WTC11 (cell line): ENCODE data around the gene PPP3R1. TPM values are rescaled to one million over a fixed set of nuclear protein-coding genes. Genes with fewer than 3 reads are reported as not detected.

ENCODE experiments used
- ATAC-seq: fragments of 200-7000 bp; cut with Tn5 transposase; 2 replicates; pipeline ENCODE4 v1.10.0; 2021; ENCODE audit warnings: mild to moderate bottlenecking, moderate library complexity
- CTCF ChIA-PET: fragments of 300-600 bp; sonication (Branson Sonifier 250); formaldehyde crosslinking; loops from one replicate; lab custom pipeline; 2021; ENCODE audit warnings: antibody characterized with exemption; lab: Charles Lee
- POLR2A ChIA-PET: fragments of 350-600 bp; sonication (Branson Sonifier 250); formaldehyde crosslinking; loops from one replicate; lab custom pipeline; 2021; ENCODE audit warnings: antibody characterized with exemption; lab: Charles Lee
- DNase-seq: peaks from one replicate; pipeline ENCODE4 v3.0.0; 2021; ENCODE audit warnings: low spot score
- H3K27ac Mint-ChIP-seq: 2 replicates; pipeline ENCODE4 v1.8.0; 2021; ENCODE audit warnings: mixed read lengths
- H3K27me3 Mint-ChIP-seq: 2 replicates; pipeline ENCODE4 v1.8.0; 2021; ENCODE audit warnings: low read depth, mild to moderate bottlenecking, moderate library complexity, mixed read lengths
- H3K36me3 Mint-ChIP-seq: 2 replicates; pipeline ENCODE4 v1.8.0; 2021; ENCODE audit warnings: mixed read lengths
- H3K4me1 Mint-ChIP-seq: 2 replicates; pipeline ENCODE4 v1.8.0; 2022; ENCODE audit warnings: mixed read lengths
- H3K4me3 Mint-ChIP-seq: 2 replicates; pipeline ENCODE4 v1.8.0; 2021; ENCODE audit warnings: mild to moderate bottlenecking, moderate library complexity, mixed read lengths
- H3K9me3 Mint-ChIP-seq: 2 replicates; pipeline ENCODE4 v1.8.0; 2021; ENCODE audit warnings: mixed read lengths
- ATF1 ChIP-seq: sonication (generic); formaldehyde crosslinking; IDR thresholded peaks from 2 replicates; pipeline ENCODE4 v1.8.1; 2023; ENCODE audit warnings: mild to moderate bottlenecking, moderate library complexity, missing genetic modification reagents
- ESRRA ChIP-seq: sonication (generic); formaldehyde crosslinking; IDR thresholded peaks from 2 replicates; pipeline ENCODE4 v1.8.1; 2022; ENCODE audit warnings: mild to moderate bottlenecking, missing genetic modification reagents, borderline replicate concordance
- FOXP1 ChIP-seq: sonication (generic); formaldehyde crosslinking; IDR thresholded peaks from 2 replicates; pipeline ENCODE4 v1.8.0; 2022; ENCODE audit warnings: missing genetic modification reagents, mild to moderate bottlenecking, moderate library complexity, borderline replicate concordance
- KAT7 ChIP-seq: sonication (generic); formaldehyde crosslinking; IDR thresholded peaks from 2 replicates; pipeline ENCODE4 v1.8.1; 2023; ENCODE audit warnings: missing genetic modification reagents, mild to moderate bottlenecking, borderline replicate concordance
- MYBL2 ChIP-seq: sonication (generic); formaldehyde crosslinking; IDR thresholded peaks from 2 replicates; pipeline ENCODE4 v1.8.1; 2023; ENCODE audit warnings: mild to moderate bottlenecking, moderate library complexity, missing genetic modification reagents
- NFE2L1 ChIP-seq: sonication (generic); formaldehyde crosslinking; IDR thresholded peaks from 2 replicates; pipeline ENCODE4 v1.8.1; 2023; ENCODE audit warnings: missing genetic modification reagents
- OVOL2 ChIP-seq: fragments of 250-450 bp; sonication (Bioruptor Pico); IDR thresholded peaks from 2 replicates; pipeline ENCODE4 v1.9.0; 2021; ENCODE audit warnings: mild to moderate bottlenecking, borderline replicate concordance
- RELA ChIP-seq: sonication (generic); formaldehyde crosslinking; IDR thresholded peaks from 2 replicates; pipeline ENCODE4 v1.8.1; 2022; ENCODE audit warnings: missing genetic modification reagents, mild to moderate bottlenecking, borderline replicate concordance
- TEAD4 ChIP-seq: sonication (generic); formaldehyde crosslinking; IDR thresholded peaks from 2 replicates; pipeline ENCODE4 v1.8.0; 2022; ENCODE audit warnings: mild to moderate bottlenecking, missing genetic modification reagents
- ZNF263 ChIP-seq: sonication (generic); formaldehyde crosslinking; IDR thresholded peaks from 2 replicates; pipeline ENCODE4 v1.8.1; 2022; ENCODE audit warnings: low read depth, mild to moderate bottlenecking, moderate library complexity, missing genetic modification reagents
- total RNA-seq: library from RNA; stranded (reverse); gene quantifications from 3 replicates; pipeline ENCODE4 v1.2.3, GENCODE V29; 2021
- TF ChIP-seq, protein P1 (sequence below): sonication (generic); formaldehyde crosslinking; IDR thresholded peaks from 2 replicates; pipeline ENCODE4 v1.8.1; 2023; ENCODE audit warnings: mild to moderate bottlenecking, missing genetic modification reagents, borderline replicate concordance
- TF ChIP-seq, protein P2 (sequence below): fragments of 250-450 bp; sonication (Bioruptor Pico); IDR thresholded peaks from 2 replicates; pipeline ENCODE4 v1.9.0; 2021; ENCODE audit warnings: mild to moderate bottlenecking, borderline replicate concordance
- TF ChIP-seq, protein P3 (sequence below): sonication (generic); formaldehyde crosslinking; IDR thresholded peaks from 2 replicates; pipeline ENCODE4 v1.8.1; 2023; ENCODE audit warnings: mild to moderate bottlenecking, missing genetic modification reagents
- TF ChIP-seq, protein P4 (sequence below): sonication (generic); formaldehyde crosslinking; IDR thresholded peaks from 2 replicates; pipeline ENCODE4 v1.8.0; 2023; ENCODE audit warnings: missing genetic modification reagents
- TF ChIP-seq, protein P5 (sequence below): fragments of 250-450 bp; sonication (Bioruptor Pico); IDR thresholded peaks from 2 replicates; pipeline ENCODE4 v1.9.0; 2021; ENCODE audit warnings: mild to moderate bottlenecking
- TF ChIP-seq, protein P6 (sequence below): sonication (generic); formaldehyde crosslinking; IDR thresholded peaks from 2 replicates; pipeline ENCODE4 v1.8.1; 2023; ENCODE audit warnings: mild to moderate bottlenecking, moderate library complexity, missing genetic modification reagents

Gene PPP3R1
- total RNA-seq, 1 experiment from 2014 or later = 61.4 TPM

DNA sequence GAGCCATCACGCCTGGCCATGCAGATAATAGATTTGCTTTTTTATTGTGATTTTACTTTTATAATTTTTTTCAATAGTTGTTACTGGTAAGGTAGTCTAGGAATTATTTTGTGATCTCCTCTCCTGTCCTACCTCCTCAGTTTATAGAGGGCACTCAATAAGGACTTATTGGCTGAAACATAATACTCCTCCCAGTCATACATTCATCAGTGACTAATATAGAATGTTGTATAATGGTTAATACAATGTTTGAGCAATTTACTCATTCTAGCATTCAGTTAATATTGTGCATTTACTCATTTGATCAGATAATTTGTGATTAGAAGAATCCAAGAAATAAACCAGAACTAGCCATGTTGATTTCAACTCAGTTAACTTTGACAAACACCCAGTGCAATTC lies 25.8 kb upstream of the PPP3R1 start (continued):
- TF ChIP-seq TEAD4 (CRISPR knock-in tag) (no peak), ATF1 (no peak)

DNA sequence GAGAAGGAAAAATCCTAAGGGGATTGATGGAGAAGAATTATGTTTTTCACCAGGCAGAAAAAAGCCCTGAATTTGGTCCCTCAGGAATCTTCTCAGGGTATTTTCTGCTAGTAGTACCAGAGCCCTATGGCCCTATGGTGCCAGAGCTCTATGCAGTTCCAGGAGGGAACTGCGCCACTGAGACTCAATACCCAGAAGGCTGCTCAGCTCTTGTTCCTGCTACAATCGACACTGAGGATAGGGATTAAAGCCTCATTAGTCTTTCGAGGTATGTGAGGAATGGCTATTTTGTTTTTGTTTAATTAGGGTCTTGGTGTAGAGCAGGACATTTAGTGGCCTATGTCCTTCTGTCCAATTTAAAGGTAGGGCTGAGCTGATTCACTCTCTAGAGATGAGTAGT lies 21.7 kb upstream of the PPP3R1 start:
- no peak overlapping the region for H3K27ac Mint-ChIP-seq
- POLR2A ChIA-PET = interaction anchor here (0.6 kb wide), 1 partner anchor 118 kb away, joined by 3 read pairs; no protein-coding TSS in a partner anchor
- CTCF ChIA-PET = interaction anchor here (0.6 to 2.0 kb wide), 8 partner anchors 9 to 168 kb away, joined by 3 to 13 read pairs (median 5); no protein-coding TSS in a partner anchor

DNA sequence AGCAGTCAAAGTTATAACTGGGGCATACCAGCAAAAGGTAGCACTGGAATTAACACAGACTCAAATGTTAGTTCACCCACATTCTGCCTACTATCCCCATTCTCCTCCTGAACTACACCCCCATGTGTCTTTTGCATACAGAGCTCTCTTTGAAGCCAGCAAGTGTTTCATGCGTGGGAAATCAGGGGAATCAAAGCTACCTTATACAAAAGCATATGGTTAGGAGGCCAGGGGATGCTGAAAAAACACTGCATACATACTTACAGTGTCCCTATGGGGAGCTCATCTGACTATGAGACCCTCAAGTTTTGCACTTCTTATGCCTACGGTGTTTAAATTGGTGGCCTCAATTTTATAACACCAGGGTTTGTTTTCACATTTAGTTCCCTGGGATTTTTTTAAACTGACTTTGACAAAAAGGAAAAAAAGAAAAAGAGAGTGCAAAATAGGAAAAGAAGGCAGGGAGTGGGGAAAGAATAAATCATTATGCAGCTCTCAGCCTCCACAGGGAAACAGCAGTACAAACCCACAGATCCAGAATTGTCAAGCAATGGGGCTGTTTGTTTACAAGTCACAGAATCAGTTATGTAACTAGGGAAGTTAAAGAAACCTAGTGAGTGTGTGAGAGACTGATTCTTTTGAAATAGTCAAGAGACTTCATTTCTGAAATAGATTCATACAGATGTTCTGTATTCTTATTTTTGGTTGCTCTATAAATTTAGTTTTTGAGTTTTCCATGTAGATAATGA lies 20.1 kb upstream of the PPP3R1 start:
- Mint-ChIP-seq H3K27ac (no peak overlapping the region), H3K36me3 (no peaks in the 10 kb centered on the region), H3K27me3 (no peaks in the 10 kb centered on the region), H3K4me1 (no peaks in the 10 kb centered on the region), H3K4me3 (no peak overlapping the region), H3K9me3 (no peaks in the 10 kb centered on the region)
- ATAC-seq = no peak
- CTCF ChIA-PET = interaction anchor here (0.9 to 1.9 kb wide), 5 partner anchors 10 to 169 kb away, joined by 3 to 6 read pairs (median 4); no protein-coding TSS in a partner anchor
- no peak for DNase-seq
- POLR2A ChIA-PET = no interaction called here
- no peak for TF ChIP-seq OVOL2 (CRISPR knock-in tag)
- TF ChIP-seq MYBL2 (CRISPR knock-in tag) = no peak
- TF ChIP-seq, protein P1, sequence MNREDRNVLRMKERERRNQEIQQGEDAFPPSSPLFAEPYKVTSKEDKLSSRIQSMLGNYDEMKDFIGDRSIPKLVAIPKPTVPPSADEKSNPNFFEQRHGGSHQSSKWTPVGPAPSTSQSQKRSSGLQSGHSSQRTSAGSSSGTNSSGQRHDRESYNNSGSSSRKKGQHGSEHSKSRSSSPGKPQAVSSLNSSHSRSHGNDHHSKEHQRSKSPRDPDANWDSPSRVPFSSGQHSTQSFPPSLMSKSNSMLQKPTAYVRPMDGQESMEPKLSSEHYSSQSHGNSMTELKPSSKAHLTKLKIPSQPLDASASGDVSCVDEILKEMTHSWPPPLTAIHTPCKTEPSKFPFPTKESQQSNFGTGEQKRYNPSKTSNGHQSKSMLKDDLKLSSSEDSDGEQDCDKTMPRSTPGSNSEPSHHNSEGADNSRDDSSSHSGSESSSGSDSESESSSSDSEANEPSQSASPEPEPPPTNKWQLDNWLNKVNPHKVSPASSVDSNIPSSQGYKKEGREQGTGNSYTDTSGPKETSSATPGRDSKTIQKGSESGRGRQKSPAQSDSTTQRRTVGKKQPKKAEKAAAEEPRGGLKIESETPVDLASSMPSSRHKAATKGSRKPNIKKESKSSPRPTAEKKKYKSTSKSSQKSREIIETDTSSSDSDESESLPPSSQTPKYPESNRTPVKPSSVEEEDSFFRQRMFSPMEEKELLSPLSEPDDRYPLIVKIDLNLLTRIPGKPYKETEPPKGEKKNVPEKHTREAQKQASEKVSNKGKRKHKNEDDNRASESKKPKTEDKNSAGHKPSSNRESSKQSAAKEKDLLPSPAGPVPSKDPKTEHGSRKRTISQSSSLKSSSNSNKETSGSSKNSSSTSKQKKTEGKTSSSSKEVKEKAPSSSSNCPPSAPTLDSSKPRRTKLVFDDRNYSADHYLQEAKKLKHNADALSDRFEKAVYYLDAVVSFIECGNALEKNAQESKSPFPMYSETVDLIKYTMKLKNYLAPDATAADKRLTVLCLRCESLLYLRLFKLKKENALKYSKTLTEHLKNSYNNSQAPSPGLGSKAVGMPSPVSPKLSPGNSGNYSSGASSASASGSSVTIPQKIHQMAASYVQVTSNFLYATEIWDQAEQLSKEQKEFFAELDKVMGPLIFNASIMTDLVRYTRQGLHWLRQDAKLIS (CRISPR knock-in tag) = no peak
- no peak for TF ChIP-seq NFE2L1 (CRISPR knock-in tag)
- TF ChIP-seq ZNF263 (CRISPR knock-in tag) = no peak
- no peak for TF ChIP-seq RELA (CRISPR knock-in tag)
- TF ChIP-seq KAT7 = no peak
- no peak for TF ChIP-seq ATF1
- TF ChIP-seq, protein P2, sequence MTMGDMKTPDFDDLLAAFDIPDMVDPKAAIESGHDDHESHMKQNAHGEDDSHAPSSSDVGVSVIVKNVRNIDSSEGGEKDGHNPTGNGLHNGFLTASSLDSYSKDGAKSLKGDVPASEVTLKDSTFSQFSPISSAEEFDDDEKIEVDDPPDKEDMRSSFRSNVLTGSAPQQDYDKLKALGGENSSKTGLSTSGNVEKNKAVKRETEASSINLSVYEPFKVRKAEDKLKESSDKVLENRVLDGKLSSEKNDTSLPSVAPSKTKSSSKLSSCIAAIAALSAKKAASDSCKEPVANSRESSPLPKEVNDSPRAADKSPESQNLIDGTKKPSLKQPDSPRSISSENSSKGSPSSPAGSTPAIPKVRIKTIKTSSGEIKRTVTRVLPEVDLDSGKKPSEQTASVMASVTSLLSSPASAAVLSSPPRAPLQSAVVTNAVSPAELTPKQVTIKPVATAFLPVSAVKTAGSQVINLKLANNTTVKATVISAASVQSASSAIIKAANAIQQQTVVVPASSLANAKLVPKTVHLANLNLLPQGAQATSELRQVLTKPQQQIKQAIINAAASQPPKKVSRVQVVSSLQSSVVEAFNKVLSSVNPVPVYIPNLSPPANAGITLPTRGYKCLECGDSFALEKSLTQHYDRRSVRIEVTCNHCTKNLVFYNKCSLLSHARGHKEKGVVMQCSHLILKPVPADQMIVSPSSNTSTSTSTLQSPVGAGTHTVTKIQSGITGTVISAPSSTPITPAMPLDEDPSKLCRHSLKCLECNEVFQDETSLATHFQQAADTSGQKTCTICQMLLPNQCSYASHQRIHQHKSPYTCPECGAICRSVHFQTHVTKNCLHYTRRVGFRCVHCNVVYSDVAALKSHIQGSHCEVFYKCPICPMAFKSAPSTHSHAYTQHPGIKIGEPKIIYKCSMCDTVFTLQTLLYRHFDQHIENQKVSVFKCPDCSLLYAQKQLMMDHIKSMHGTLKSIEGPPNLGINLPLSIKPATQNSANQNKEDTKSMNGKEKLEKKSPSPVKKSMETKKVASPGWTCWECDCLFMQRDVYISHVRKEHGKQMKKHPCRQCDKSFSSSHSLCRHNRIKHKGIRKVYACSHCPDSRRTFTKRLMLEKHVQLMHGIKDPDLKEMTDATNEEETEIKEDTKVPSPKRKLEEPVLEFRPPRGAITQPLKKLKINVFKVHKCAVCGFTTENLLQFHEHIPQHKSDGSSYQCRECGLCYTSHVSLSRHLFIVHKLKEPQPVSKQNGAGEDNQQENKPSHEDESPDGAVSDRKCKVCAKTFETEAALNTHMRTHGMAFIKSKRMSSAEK (CRISPR knock-in tag) = no peak

More for the DNA sequence above, 21.7 kb upstream of the PPP3R1 start:
- Mint-ChIP-seq H3K4me1 (no peaks in the 10 kb centered on the region), H3K9me3 (no peaks in the 10 kb centered on the region), H3K27me3 (no peaks in the 10 kb centered on the region), H3K36me3 (no peaks in the 10 kb centered on the region), H3K4me3 (no peak overlapping the region)
- TF ChIP-seq, protein P3, sequence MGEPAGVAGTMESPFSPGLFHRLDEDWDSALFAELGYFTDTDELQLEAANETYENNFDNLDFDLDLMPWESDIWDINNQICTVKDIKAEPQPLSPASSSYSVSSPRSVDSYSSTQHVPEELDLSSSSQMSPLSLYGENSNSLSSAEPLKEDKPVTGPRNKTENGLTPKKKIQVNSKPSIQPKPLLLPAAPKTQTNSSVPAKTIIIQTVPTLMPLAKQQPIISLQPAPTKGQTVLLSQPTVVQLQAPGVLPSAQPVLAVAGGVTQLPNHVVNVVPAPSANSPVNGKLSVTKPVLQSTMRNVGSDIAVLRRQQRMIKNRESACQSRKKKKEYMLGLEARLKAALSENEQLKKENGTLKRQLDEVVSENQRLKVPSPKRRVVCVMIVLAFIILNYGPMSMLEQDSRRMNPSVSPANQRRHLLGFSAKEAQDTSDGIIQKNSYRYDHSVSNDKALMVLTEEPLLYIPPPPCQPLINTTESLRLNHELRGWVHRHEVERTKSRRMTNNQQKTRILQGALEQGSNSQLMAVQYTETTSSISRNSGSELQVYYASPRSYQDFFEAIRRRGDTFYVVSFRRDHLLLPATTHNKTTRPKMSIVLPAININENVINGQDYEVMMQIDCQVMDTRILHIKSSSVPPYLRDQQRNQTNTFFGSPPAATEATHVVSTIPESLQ = no peak
- TF ChIP-seq FOXP1 (no peak), ESRRA (CRISPR knock-in tag) (no peak), OVOL2 (CRISPR knock-in tag) (no peak)
- TF ChIP-seq, protein P4, sequence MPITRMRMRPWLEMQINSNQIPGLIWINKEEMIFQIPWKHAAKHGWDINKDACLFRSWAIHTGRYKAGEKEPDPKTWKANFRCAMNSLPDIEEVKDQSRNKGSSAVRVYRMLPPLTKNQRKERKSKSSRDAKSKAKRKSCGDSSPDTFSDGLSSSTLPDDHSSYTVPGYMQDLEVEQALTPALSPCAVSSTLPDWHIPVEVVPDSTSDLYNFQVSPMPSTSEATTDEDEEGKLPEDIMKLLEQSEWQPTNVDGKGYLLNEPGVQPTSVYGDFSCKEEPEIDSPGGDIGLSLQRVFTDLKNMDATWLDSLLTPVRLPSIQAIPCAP (CRISPR knock-in tag) = no peak
- TF ChIP-seq, protein P5, sequence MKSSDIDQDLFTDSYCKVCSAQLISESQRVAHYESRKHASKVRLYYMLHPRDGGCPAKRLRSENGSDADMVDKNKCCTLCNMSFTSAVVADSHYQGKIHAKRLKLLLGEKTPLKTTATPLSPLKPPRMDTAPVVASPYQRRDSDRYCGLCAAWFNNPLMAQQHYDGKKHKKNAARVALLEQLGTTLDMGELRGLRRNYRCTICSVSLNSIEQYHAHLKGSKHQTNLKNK (CRISPR knock-in tag) = no peak
- TF ChIP-seq, protein P6, sequence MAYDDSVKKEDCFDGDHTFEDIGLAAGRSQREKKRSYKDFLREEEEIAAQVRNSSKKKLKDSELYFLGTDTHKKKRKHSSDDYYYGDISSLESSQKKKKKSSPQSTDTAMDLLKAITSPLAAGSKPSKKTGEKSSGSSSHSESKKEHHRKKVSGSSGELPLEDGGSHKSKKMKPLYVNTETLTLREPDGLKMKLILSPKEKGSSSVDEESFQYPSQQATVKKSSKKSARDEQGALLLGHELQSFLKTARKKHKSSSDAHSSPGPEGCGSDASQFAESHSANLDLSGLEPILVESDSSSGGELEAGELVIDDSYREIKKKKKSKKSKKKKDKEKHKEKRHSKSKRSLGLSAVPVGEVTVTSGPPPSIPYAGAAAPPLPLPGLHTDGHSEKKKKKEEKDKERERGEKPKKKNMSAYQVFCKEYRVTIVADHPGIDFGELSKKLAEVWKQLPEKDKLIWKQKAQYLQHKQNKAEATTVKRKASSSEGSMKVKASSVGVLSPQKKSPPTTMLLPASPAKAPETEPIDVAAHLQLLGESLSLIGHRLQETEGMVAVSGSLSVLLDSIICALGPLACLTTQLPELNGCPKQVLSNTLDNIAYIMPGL (CRISPR knock-in tag) = no peak
- ATAC-seq = peak; percentile 92
- no peak for DNase-seq
